Measurements from ENCODE around the gene TBC1D22A. TPM values are rescaled to one million over a fixed set of nuclear protein-coding genes. Genes with fewer than 3 reads are reported as not detected.

Gene TBC1D22A
- total and polyA plus RNA-seq, 9 of the 15 experiments (the other 6 are each of a cell fraction or from before 2014, with no cell fraction given), result 0.20 to 11.5 (median 5.2) TPM

- in situ Hi-C loops (cut with MboI) (no loop called here), intact Hi-C loops (cut with micrococcal nuclease) (no loop called here)
- no peak overlapping the region for H3K27ac ChIP-seq (ENCODE audit: extremely low read depth, low read depth, low read length)
- TF ChIP-seq ZNF512 (tag; IDR thresholded peaks at IDR 0.05) (no peak), ZBTB9 (CRISPR knock-in tag; IDR thresholded peaks at IDR 0.05) (no peak), BRF1 (IDR thresholded peaks at IDR 0.05; ENCODE audit: borderline replicate concordance, extremely low read depth, insufficient read length) (no peak), SAP30 (IDR thresholded peaks at IDR 0.05; ENCODE audit: borderline replicate concordance, insufficient read depth, low read depth, low read length, poor library complexity, severe bottlenecking) (no peak), ZBTB33 (CRISPR knock-in tag; IDR thresholded peaks at IDR 0.05) (no peak), SREBF2 (CRISPR knock-in tag; IDR thresholded peaks at IDR 0.05) (no peak), ZFP1 (CRISPR knock-in tag; IDR thresholded peaks at IDR 0.05) (no peak), FOXO4 (CRISPR knock-in tag; IDR thresholded peaks at IDR 0.05) (no peak), E2F3 (CRISPR knock-in tag; IDR thresholded peaks at IDR 0.05) (no peak), PHB2 (IDR thresholded peaks at IDR 0.05; ENCODE audit: low read depth) (no peak), HDAC3 (IDR thresholded peaks at IDR 0.05; ENCODE audit: borderline replicate concordance, partially characterized antibody) (no peak), NFE2L1 (tag; IDR thresholded peaks at IDR 0.05; ENCODE audit: borderline replicate concordance, low read depth) (no peak), GTF2B (IDR thresholded peaks at IDR 0.05; ENCODE audit: extremely low read depth, insufficient read length) (no peak)
- no peak overlapping the region for H3K4me3 ChIP-seq
- ATAC-seq (no peak), FAIRE-seq (no peak), DNase-seq (ENCODE audit: extremely low read depth in 1 of 4, low spot score in 3 of 4) (no peak)
- CTCF ChIA-PET (ENCODE audit: low intra/inter-chr PET ratio), result no interaction called here
- BruUV-seq (replicated peaks), result no TSS peak
- WGBS (ENCODE audit: insufficient coverage, low coverage, missing lambda C conversion rate), result 50% methylated on average over 1 of the region's 2 CpGs
- POLR2A ChIA-PET, result no interaction called here
- no peaks in the 10 kb centered on the region for H3K9me1 ChIP-seq (ENCODE audit: control insufficient read depth, insufficient read depth, low read length)
- no peaks in the 10 kb centered on the region for H3K9me3 ChIP-seq (replicated peaks; ENCODE audit: control insufficient read depth, insufficient read depth, low read depth, low read length)
- H3K4me1 ChIP-seq (replicated peaks in 1 of 2; ENCODE audit: control insufficient read depth in 2 of 2, insufficient read depth in 2 of 2, low read length in 2 of 2), result no peaks in the 10 kb centered on the region
- H3K27me3 ChIP-seq (ENCODE audit: control insufficient read depth in 2 of 2, insufficient read depth in 2 of 2, low read length in 2 of 2), result no peaks in the 10 kb centered on the region
- H3K9ac ChIP-seq (ENCODE audit: insufficient read depth in 1 of 2, low read depth in 2 of 2, low read length in 2 of 2), result no peak overlapping the region
- H3K79me2 ChIP-seq (ENCODE audit: control insufficient read depth, insufficient read depth, low read length), result no peaks in the 10 kb centered on the region
- H4K20me1 ChIP-seq (replicated peaks; ENCODE audit: control insufficient read depth, insufficient read depth, low read length), result no peaks in the 10 kb centered on the region
- H3K4me2 ChIP-seq (ENCODE audit: insufficient read depth, low read length), result no peak overlapping the region
- no peaks in the 10 kb centered on the region for H3K36me3 ChIP-seq (ENCODE audit: control insufficient read depth, insufficient read depth, low read length)
- H2AFZ ChIP-seq (ENCODE audit: low read depth, low read length), result no peak overlapping the region
Observed at GRCh38 chr22:47100019-47100418, 337.6 kb downstream of the TBC1D22A start.

Measured in K562 (cell line).